Activated T-cell treated with anti-CD3 and anti-CD28 coated beads for 4 hours (primary cell): ENCODE measurements around the gene MCC.

Experiments used
- DNase-seq: peaks from one replicate; pipeline ENCODE4 v3.0.0-alpha.2; 2020

The MCC gene

DNA sequence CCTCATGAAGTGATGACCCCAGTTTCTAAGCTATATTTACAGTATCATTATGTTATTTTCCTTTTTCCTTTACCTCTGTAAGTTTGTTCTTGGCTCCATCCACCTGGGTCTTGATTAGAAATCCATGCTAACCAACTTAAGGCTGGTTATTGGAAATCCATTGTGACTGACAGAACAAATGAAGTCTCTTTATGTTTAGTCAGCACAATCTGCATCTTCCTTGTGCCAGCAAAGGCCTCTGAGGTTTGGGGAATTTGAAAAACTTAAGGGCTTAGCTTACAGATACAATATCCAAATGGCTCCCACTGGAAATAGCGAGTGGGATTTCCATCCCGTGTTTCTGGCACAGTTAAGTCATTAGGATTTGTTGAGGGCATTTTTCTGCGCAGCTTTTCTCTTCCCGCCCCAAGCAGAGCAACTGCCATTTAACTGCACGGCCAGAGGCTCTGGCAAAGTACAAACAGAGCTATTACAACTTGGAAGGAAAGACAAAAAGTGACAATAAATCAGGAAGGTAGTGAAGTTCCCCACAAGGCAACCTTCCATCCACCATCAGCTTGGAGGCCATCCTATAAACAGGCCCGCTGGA, 447.5 kb downstream of the MCC start:
- DNase-seq = no peak

DNA sequence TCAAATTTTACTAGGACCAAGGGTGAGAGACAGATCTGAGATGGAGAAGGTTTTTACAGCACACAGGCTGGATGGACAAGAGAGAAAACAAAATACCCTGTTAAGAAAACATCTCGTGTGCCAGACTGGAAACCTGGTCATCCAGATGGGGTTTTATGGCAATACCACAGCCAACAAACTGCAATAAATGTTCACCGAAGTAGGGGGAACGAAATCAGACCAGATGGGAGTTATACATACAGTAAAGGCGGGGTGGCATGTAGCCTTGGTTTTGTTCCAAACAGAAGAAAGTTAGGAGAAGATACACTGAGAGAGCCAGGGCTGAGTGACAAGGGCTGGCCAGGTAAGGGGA, 448.3 kb downstream of the MCC start:
- no peak for DNase-seq

DNA sequence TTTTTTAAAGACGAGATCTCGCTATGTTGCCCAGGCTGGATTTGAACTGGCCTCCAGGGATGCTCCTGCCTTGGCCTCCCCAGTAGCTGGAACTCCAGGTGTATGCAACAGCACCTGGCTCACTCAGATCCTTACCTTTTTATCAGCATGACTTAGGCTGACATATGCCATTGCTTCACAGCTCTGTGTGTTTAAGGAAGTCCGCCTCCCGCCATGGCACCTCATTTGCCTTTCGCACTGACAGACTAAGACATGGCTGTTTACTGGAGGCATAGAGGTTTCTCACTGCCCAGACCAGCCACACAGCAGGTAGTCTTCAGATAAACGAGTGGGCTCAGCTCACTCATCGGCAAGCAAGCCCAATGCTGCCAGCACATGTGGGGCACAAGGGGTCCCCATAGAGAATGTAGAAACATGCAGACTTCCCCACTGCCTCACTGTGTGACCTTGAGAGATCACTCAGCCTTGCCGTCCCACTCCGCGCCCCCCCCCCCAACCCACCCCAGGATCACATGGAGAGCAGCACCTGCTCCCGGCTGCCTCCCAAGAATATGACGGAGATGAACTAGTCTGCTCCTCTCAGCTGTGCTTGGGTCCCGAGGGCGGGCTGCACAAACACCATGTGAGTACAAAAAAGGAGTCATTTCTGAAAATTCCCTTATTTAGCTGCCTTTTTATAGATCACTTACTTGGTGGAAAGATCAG, 448.9 kb downstream of the MCC start:
- DNase-seq = no peak

DNA sequence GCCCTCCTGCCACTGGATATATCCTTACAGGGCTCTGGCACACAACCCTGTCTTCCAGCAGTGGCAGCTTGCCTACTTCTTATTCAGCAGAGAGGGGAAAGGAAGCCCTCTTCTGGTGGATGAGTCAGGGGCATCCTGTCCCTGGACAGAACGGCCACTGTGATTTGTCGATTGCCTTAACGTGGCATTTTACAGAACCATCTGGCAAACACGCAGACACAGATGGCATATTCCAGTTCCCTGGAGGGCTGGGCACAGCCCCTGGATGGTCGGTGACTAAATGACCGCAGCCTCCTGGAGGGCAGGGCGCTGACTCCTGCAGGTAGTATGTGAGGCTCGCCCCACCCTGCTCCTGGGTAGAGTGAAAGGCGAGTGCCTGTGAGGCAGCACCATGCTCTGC, 449.5 kb downstream of the MCC start:
- DNase-seq = no peak

DNA sequence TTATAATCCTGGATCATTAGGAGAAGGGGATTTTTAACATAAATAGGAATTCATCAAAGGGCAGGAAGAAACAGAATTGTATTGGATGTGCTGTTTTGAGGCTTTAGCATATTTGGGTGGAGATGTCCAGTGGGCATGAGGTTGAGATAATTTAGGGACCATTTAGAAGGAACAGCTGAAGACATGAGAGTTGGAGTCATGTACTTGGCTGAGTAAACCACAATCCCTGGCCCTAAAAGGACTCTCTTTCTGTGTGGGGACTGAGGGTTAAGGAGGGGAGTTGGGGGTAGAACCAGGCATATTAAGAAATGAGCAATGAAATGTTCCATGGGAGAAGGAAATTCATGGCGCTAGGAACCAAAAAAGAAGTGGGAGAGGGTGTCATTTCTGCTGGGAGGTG, 450.1 kb downstream of the MCC start:
- no peak for DNase-seq

DNA sequence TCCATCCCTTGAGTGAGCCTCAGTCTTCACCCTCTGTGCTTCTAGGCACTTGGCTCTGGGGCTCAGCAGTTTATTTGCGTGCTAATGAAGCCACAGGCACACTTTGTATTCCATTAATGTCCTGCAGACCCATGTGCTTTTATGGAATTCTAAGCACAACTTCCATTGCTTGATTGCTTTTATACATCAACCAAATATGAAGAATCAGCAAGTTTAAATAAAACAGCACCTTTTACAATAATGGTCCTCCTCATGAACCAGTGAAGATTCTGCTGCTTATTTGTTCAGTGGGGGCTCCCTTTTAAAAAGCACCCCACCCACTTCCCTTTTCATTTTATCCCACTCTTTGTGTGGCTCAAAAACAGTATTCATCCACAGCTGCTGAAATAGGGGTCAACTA, 451.4 kb downstream of the MCC start:
- no peak for DNase-seq

DNA sequence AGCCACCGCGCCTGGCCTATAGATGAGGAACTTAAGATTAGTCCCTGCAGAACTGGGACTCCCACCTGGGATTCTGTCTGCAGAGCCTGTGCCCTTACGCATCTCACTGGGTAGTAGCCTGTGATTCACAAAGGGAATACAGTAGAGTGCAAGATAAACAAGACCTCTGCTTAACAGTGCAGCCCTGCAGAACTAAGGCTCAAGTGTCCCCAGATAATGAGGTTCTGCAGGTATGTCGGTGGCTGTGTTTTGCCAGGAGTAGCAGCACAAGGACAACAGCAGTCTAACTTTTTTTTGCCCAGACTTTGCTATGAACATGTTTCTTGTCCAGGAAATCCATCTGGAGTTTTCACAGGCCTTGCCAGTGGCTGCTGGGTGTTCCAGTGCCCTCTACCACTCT, 451.9 kb downstream of the MCC start:
- DNase-seq = no peak

DNA sequence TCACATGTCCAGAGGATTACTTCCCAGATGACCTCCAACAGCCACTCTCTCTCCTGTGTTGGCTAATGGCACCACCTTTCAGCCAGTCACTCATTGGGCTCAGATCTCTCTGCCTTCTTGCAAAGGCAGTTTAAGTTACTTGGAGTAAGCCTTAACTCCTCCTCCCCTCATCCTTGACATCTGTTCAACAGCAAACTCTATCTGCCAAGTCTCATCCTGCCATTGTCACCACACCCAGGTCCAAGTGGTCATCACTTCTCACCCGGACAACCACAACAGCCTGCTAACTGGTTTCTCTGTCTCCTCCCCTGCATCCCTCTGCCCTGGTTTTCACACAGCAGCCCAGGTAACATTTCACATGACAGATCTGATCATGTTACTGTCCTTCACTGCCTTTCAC, 453.2 kb downstream of the MCC start:
- DNase-seq = no peak

DNA sequence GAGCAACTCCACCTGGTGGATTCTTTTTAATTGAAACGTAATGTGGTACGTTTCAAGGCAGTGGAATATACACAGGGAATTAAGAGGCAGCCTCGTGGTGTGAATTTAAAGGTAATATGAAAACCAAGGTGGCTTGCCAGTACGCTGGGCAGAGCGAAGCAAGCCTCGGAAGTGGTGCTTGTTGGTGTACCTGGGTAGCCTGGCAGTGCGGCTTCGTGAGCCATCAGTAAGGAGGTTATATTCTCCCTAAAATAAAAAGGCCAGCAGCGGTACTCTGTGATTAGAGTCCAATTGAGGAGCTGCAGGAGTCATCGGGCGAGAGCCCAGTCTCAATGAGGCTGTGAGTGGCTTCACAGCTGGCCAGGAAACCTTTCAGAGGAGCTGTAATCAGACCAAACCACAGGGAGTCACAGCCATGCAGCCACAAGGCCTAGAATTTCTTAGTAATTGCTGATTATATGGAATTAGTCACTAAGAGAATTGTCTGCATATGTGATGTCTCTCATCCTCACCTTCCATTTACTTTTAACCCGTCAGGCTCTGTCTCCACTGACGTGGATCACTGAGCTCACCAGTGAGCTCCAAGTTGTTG, 454.0 kb downstream of the MCC start:
- no peak for DNase-seq

DNA sequence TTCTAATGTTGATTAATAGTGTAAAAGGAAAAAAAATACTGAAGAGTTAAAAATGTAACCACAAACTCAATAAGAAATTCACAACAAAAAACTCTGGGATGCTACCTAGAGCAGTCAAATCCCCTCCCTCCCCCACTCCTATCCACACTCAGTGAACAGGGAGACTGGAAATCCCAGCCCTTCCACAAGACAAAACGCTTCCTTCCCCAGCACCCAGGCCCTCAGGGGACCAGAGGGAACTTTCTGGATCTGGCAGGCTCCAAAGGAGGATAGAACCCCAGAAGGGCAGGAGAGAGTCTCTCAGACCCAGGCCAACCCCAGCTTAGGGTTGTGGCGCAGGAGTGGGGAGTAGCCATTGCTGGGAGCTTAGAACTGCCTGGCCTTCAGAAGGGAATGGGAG, 456.7 kb downstream of the MCC start:
- DNase-seq = no peak

DNA sequence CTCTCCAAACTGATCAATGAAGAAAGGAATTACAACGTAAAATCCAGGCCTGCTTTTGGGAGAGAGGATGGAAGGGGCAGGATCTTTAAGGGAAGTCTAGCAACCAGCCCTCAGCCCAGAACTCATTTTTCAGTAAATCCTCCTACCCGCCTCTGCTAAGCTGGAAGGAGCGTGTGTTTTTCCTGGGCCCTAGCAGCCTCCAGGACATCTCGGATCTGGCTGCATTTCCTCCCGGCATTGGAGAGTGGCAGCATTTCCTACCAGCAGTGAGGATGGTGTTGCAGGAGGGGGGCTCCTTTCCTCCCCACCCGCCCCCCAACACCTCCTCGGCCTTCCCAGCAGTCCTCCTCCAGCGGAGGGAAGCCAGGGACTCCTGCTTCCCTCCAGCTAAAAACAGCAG, 457.1 kb downstream of the MCC start:
- DNase-seq = no peak

DNA sequence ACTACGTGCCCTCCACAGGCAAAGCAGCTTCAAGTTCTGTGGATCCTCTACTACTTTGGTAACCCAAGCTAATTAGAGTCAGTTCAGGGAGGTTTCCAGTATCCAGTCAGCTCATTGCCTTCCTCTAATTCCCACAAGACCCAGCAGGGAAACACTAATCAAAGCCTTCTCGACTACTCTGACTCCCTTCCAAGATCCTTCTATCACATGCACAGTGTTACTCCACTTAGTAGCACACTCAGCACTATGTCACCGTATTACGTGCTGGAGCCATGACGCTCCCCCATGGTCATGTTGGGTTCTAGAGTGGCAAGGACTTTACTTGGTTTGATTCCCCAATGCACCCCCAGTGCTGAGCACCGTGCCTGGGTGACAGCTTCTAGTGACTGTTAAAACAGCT, 458.6 kb downstream of the MCC start:
- DNase-seq = no peak

DNA sequence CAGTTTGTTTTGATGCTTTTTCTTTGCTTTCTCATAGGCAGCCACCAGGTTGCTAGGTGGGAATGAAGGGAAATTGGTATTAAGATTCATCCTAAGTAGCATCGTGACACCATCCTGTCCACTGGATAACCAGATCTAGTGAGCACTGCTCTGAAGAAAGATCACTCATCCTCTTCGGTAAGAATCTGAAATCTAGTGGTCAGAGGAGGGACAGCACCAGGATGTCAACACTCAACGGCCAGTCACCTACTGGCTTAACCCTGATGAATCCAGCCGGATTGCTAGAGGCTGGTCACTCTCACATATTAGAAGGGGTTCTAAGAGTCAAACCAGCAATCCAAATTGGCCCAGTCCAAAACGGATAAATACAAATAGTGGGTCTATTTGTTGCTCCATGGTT, 460.8 kb downstream of the MCC start:
- DNase-seq = no peak

DNA sequence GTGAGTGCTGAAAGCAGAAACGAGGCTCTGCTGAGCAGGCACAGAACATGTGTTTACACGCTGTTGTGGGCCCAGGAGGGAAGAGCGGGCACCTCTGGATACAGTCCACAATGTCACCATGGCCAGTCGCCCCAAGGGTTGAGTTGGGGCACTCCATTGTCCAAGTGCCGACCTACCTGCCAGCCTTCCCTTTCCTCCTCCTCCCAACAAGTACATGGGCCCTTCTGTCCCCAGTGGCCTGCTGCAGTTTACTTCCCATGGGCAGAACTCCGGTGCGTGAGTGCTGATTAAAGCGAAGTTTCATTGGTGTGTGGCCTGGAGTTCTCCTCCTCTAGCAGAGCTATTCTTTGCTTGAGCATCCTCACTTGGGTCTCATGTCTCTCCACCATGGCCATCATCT, 461.2 kb downstream of the MCC start:
- DNase-seq = no peak

DNA sequence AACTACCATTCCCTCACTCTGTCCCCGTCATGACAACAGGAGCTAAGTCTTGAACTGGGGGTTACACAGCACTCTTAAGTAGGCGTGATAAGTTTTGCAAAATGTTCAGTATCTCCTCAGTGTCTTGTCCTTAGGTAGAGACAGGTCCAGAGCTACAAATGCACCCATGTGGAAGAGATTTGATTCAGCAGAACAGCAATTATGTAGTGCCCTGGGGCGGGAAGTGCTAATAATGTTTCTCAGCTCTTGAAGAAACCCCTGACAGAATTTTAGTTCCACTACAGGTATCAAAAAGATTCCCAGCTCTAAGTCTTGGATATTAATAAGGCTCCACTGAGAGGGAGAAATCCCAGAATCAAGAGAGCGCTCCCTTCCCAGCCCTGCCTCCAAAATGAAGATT, 462.0 kb downstream of the MCC start:
- no peak for DNase-seq

DNA sequence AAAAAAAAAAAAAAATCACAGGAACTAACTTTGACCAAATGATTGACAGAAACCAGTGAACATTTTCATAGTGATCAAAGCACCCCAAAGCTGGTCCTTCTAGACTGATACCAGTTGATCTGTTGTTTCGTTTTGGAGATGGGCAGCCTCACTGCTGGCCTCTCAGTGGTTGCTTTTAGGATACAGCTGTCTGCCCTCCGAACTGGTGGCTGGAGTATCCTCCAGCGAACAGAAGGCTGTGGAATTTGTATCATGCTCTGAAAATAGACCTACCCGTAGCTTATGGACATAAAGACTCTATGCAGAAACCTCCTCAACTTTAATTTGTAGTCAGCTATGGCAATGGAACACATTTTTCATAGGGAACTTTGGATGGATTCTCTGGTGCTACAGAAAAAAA, 462.7 kb downstream of the MCC start:
- no peak for DNase-seq

DNA sequence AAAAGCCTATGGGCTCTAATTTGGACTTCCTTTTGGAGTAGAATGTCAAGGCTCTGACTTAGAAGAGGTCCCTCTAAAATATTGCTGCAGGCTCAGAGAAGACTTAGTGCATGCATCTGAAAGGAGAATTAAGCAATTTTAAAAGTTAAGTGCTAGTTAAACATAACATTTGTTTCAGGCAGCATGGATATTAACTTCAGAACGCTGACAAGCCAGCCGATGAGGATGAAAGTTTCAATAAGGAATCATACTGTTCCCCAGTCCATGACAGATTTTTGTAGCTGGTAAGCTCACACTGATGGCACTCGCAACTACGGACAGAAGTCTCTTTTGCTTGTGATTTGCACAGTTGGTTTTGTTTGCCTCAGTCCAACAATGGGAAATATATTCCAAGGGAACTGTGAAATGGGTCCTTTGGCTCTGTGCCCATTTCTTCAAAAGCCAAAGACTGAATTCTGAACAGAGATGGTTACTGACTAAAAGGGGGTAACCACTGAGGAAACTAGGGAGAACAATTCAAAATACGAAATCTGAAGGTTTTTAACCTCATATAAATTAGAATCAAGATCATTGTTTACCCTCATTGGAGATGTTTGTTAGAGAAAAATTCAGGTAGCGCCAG, 464.1 kb downstream of the MCC start:
- no peak for DNase-seq

DNA sequence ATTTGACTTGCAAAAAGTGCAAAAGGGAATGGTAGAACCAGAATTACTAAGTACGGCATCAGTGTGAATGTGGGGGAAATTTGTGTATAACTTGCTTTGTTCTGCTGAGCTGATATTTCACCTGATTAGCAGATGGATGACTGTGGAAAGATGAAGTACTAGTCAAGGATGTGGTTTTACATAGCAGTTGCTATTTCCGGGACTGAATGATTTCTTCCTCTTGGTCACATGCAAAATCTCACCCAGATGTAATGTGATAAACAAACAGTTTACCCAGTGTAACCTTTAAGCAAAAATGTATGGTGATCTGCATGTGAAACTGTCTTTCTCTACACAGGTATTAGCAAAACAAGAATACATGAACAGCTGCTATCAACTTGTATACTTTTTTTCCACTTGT, 465.6 kb downstream of the MCC start:
- no peak for DNase-seq

DNA sequence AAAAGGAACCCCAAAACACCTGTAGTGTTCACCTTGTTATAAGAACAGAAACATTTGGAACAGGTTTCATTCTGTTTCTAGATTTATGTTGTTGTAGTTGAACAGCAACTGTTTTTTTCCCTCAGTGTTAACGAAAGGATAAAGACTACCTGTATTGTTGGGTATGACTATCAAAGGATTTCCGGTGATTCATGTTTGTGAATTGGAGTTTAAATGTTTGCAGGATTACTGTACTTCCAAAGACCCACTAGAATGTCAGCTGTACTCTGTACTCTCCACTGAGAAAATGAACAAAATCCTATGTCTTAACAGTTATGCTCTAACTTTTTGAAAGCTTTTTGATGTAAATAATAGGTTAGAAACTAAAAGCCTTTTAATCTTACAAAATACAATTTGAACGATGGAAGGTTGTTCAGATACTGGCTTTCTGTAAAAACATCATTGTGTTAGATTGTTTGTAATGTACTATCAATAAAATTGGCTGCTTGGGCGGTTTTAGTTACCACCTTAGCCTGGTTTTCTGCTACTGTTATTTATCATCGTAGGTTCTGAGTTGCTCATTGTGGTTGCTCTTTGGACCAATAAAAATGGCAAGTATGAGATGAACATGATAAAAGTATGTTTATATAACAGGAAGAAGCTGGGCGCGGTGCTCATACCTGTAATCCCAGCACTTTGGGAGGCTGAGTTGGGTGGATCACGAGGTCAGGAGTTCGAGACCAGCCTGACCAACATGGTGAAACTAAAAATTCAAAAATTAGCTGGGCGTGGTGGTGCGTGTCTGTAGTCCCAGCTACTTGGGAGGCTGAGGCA, 467.6 kb downstream of the MCC start:
- no peak for DNase-seq

DNA sequence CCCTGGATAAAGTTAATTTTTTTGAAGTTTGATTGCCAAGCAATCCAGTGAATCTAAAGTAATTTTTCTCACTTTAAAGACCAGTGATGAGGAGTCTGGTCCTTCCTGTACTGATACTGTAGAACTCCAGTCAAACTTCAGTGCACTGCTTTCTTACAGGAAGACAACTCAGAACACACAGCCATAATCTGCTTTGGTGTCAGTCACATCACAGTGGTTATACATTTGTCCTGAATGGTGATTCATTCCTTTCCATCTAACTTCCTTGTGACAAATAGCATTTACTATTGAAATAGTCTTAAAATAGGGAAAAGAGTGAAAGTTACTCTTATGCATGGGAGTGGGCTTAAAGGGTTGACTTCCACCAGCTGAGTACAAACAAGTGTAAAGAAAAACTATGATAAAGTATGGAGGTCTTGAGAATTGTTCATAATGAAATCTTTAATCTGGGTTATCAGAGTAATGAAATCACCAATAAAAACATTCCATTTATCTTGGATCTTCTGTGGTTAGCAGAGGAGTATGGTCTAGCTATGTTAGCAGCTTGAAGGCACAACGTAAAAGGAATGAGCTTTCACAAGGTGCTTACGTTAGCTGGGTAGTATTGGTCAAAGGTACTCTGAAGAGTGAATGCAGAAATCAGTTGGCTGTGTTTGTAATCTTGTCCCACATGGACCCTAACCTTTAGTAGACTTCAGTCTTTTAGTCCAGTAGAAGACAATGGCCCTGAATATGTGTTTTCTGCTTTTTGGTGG, 470.2 kb downstream of the MCC start:
- DNase-seq = no peak

DNA sequence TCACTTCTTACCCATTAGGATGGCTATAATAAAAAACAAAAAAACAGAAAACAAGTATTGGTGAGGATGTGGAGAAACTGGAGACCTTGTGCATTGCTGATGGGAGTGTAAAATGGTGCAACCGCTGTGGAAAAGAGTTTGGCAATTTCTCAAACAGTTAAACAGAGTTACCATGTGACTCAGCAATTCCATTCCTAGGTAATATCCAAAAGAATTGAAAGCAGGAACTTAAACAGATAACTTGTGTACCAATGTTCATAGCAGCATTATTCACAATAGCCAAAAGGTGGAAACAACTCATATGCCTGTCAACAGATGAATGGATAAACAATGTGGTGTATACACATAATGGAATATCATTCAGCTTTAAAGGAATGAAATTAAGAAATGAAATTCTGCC, 482.8 kb downstream of the MCC start:
- no peak for DNase-seq

DNA sequence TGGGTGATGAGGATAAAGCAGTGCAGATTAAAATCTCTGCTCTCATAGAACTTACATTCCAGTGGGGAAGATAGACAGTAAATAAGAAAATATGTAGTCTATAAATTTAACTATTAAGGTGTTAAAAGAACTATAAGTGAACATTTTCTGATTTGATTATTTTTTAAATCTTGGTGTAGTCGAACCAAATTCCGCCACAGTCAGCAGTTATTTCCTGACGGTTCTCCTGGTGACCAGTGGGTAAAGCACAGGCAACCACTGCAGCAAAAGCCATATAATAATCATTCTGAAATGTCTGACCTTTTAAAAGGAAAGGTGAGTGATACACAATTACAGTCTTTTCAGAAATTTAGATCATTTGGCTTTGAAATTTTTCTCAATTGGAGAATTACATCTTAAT, 484.5 kb downstream of the MCC start:
- DNase-seq = no peak

DNA sequence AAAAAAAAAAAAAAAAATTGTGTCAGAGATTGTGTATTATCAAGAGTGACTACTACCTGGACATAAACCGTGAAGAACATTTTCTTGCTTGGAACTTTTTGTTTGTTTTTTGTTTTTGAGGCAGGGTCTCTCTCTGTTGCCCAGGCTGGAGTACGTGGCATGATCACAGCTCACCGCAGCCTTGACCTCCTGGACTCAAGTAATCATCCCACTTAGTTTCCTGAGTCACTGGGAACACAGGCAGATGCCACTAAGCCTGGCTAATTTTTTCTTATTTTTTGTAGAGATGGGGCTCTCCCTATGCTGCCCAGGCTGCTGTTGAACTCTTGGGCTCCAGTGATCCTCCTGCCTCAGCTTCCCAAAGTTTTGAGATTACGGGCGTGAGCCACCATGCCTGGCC, 485.8 kb downstream of the MCC start:
- DNase-seq = no peak
